Measurements from ENCODE around the gene BCL2L13.

Gene BCL2L13

GRCh38 chr22:17744430-17744829 lies 105.9 kb downstream of the BCL2L13 start:
- H3K27me3 ChIP-seq (ENCODE audit: control insufficient read depth, insufficient read depth, low read length) = no peaks in the 10 kb centered on the region
- peaks cover 4% of the 10 kb centered on the region for H3K4me1 ChIP-seq
- no peak overlapping the region for H3K9ac ChIP-seq
- H3K9me3 ChIP-seq (ENCODE audit: control insufficient read depth, low read length) = no peaks in the 10 kb centered on the region
- H3K4me2 ChIP-seq (ENCODE audit: low read length) = no peak overlapping the region
- no peaks in the 10 kb centered on the region for H3K36me3 ChIP-seq (ENCODE audit: control insufficient read depth, insufficient read depth, low read length)
- peak overlapping the region; percentile 50 for H2AFZ ChIP-seq
- no peak overlapping the region for H3K4me3 ChIP-seq (ENCODE audit: low read depth, low read length)
- no peak overlapping the region for H3K27ac ChIP-seq
- no peak for TF ChIP-seq CTCF (IDR thresholded peaks at IDR 0.05)
- no peaks in the 10 kb centered on the region for H3K79me2 ChIP-seq

- Histone ChIP-seq H3K27me3 (ENCODE audit: control insufficient read depth, insufficient read depth, low read length) (no peaks in the 10 kb centered on the region), H3K4me3 (ENCODE audit: low read depth, low read length) (no peak overlapping the region), H2AFZ (no peak overlapping the region), H3K9me3 (ENCODE audit: control insufficient read depth, low read length) (no peaks in the 10 kb centered on the region), H3K9ac (no peak overlapping the region), H3K4me2 (ENCODE audit: low read length) (no peak overlapping the region), H3K4me1 (peaks cover 4% of the 10 kb centered on the region), H3K79me2 (no peaks in the 10 kb centered on the region), H3K36me3 (ENCODE audit: control insufficient read depth, insufficient read depth, low read length) (no peaks in the 10 kb centered on the region), H3K27ac (no peak overlapping the region)
- no peak for TF ChIP-seq CTCF (IDR thresholded peaks at IDR 0.05)
These were observed 108.4 kb downstream of the BCL2L13 start for GRCh38 chr22:17746916-17747315.

GRCh38 chr22:17748555-17749353 lies 110.2 kb downstream of the BCL2L13 start:
- Histone ChIP-seq H3K4me2 (ENCODE audit: low read length) (no peak overlapping the region), H3K27ac (no peak overlapping the region), H3K79me2 (no peaks in the 10 kb centered on the region), H3K27me3 (ENCODE audit: control insufficient read depth, insufficient read depth, low read length) (no peaks in the 10 kb centered on the region), H3K4me3 (ENCODE audit: low read depth, low read length) (no peak overlapping the region), H3K36me3 (ENCODE audit: control insufficient read depth, insufficient read depth, low read length) (no peaks in the 10 kb centered on the region), H2AFZ (no peak overlapping the region), H3K4me1 (peaks cover 2% of the 10 kb centered on the region), H3K9me3 (ENCODE audit: control insufficient read depth, low read length) (no peaks in the 10 kb centered on the region), H3K9ac (no peak overlapping the region)
- no peak for TF ChIP-seq CTCF (IDR thresholded peaks at IDR 0.05)

- Histone ChIP-seq H3K9ac (no peak overlapping the region), H3K27me3 (ENCODE audit: control insufficient read depth, insufficient read depth, low read length) (no peaks in the 10 kb centered on the region)
These were observed 111.2 kb downstream of the BCL2L13 start for GRCh38 chr22:17749605-17750395.

More at GRCh38 chr22:17749605-17750395, 111.2 kb downstream of the BCL2L13 start:
- TF ChIP-seq CTCF (IDR thresholded peaks at IDR 0.05) = no peak
- Histone ChIP-seq H3K36me3 (ENCODE audit: control insufficient read depth, insufficient read depth, low read length) (no peaks in the 10 kb centered on the region), H3K4me2 (ENCODE audit: low read length) (no peak overlapping the region), H3K9me3 (ENCODE audit: control insufficient read depth, low read length) (no peaks in the 10 kb centered on the region), H3K79me2 (no peaks in the 10 kb centered on the region), H3K27ac (no peak overlapping the region), H2AFZ (no peak overlapping the region), H3K4me3 (ENCODE audit: low read depth, low read length) (no peak overlapping the region), H3K4me1 (no peaks in the 10 kb centered on the region)
